HG03025 (cell line): ENCODE data around the gene LETM1.

Experiments used
- ATAC-seq: cut with Tn5 transposase; IDR thresholded peaks from one replicate; pipeline ENCODE4 v1.9.1; 2021; ENCODE audit warnings: mild to moderate bottlenecking, moderate library complexity; ENCODE audit not compliant: unreplicated experiment, low FRiP score

The LETM1 gene

DNA sequence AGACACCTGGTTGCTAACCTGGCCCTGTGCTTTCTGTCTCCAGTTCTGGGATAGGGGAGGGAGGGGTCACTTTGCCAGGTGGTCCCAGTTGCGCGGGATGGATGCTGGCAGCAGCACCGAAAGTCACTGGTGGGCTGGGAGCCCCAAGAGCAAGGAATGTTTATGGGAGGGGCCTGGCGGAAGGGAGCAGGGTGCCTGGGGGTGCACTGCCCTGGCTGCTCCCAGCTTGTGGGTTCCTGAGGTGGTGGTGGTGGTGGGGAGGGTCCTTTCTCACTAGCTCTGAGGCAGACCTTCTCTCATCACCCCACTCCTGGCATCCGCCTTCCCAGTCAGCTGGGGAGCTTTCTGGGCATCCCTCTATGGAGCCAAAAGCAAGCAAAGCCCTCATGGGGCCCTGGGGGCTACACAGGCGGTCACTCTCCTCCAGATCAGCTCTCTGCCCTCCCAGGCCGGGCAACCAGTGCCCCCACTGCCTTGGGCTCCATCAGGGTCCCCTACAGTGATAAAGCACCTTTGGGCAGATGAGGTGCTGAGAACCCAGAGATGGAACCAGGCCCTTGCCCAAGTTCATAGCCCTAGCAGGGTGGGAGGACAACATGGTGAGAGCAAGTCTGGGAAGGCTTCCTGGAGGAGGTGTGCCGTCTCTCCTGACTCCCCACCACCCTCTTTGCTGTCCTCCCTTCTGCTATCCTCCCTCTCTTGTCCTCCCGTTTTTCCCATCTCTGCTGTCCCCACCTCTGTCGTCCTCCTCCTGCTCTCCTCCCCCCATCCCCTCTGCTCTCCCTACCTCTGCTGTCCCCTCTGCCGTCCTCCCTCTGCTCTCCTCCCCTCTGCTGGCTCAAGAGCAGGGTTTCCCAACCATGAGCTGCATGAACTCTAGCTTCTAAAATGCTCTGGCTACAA, 46.9 kb downstream of the LETM1 start:
- no peak for ATAC-seq

DNA sequence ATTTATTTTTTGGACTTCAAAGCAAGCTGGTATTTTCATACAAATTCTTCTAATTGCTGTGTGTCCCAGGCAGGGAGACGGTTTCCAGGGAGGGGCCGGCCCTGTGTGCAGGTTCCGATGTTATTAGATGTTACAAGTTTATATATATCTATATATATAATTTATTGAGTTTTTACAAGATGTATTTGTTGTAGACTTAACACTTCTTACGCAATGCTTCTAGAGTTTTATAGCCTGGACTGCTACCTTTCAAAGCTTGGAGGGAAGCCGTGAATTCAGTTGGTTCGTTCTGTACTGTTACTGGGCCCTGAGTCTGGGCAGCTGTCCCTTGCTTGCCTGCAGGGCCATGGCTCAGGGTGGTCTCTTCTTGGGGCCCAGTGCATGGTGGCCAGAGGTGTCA, 47.6 kb downstream of the LETM1 start:
- ATAC-seq: no peak

DNA sequence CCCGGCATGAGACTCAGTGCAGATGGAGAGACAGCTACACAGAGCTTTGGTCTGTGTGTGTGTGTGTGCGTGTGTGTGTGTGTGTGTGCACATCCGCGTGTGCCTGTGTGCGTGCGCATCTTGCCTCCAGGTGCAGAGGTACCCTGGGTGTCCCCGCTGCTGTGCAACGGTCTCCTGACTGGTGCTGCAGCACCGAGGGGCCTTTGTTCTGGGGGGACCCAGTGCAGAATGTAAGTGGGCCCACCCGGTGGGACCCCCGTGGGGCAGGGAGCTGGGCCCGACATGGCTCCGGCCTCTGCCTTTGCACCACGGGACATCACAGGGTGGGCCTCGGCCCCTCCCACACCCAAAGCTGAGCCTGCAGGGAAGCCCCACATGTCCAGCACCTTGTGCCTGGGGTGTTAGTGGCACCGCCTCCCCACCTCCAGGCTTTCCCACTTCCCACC, 48.6 kb downstream of the LETM1 start:
- ATAC-seq: no peak

DNA sequence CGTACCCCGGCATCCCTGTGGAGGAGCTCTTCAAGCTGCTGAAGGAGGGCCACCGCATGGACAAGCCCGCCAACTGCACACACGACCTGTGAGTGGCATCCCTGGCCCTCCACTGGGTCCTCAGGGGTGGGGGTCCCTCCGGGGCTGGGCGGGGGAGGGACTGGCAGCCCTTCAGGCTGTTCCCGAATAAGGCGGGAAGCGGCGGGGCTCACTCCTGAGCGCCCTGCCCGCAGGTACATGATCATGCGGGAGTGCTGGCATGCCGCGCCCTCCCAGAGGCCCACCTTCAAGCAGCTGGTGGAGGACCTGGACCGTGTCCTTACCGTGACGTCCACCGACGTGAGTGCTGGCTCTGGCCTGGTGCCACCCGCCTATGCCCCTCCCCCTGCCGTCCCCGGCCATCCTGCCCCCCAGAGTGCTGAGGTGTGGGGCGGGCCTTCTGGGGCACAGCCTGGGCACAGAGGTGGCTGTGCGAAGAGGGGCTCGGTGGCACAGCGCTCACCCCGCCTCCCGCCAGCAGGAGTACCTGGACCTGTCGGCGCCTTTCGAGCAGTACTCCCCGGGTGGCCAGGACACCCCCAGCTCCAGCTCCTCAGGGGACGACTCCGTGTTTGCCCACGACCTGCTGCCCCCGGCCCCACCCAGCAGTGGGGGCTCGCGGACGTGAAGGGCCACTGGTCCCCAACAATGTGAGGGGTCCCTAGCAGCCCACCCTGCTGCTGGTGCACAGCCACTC, 49.2 kb downstream of the LETM1 start:
- ATAC-seq: no peak

DNA sequence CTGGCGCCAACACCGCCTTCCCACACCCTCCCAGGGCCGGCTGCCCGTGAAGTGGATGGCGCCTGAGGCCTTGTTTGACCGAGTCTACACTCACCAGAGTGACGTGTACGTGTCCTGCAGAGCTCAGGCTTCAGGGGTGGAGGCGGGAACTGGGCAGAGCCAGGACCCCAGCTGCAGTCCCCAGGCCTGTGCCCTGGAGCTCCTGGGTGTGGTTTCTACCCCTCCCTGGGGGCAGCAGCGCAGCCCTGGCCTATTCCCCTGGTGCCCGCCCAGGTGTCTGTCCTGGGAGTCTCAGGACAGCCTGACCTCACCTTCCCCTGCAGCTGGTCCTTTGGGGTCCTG, 49.8 kb downstream of the LETM1 start:
- ATAC-seq: no peak

DNA sequence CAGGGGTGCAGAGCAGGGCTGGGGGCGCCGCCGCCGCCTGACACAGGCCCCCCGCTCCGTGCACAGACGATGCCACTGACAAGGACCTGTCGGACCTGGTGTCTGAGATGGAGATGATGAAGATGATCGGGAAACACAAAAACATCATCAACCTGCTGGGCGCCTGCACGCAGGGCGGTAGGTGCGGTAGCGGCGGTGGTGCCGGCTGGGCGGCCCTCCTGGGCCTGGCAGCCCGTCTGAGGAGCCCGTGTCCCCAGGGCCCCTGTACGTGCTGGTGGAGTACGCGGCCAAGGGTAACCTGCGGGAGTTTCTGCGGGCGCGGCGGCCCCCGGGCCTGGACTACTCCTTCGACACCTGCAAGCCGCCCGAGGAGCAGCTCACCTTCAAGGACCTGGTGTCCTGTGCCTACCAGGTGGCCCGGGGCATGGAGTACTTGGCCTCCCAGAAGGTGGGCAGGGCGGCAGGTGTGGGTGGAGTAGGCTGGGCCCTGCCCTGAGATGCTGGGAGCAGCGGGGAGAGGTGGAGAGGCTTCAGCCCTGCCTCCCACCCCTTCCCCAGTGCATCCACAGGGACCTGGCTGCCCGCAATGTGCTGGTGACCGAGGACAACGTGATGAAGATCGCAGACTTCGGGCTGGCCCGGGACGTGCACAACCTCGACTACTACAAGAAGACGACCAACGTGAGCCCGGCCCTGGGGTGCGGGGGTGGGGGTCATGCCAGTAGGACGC, 50.3 kb downstream of the LETM1 start:
- no peak for ATAC-seq

DNA sequence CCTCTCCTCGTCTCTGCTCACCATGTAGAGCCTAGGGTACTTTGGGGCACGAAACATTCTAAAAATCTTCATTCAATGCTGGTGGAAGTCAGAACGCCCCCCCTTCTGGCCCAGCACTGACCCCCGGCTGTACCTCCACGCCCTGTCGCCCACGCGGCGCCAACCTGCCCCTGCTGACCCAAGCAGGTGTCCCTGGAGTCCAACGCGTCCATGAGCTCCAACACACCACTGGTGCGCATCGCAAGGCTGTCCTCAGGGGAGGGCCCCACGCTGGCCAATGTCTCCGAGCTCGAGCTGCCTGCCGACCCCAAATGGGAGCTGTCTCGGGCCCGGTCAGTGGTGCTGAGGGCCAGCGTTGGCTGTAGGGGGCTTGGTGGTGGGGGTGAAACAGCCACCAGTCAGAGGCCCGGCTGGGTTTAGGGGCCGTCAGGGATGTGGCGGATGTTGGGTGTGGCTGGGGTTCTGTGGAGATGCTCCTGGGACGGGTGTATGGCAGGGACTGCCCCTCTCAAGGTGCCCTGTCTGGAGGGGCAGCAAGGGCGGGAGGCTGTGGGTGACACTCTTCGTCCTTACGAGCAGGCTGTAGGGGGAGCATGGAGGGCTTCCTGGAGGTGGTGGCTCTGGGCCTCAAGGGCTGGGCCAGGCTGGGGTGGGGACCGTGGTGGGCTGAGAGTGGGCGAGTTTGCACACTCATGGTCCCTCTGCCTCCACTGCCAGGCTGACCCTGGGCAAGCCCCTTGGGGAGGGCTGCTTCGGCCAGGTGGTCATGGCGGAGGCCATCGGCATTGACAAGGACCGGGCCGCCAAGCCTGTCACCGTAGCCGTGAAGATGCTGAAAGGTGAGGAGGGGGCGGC, 51.1 kb downstream of the LETM1 start:
- no peak for ATAC-seq

DNA sequence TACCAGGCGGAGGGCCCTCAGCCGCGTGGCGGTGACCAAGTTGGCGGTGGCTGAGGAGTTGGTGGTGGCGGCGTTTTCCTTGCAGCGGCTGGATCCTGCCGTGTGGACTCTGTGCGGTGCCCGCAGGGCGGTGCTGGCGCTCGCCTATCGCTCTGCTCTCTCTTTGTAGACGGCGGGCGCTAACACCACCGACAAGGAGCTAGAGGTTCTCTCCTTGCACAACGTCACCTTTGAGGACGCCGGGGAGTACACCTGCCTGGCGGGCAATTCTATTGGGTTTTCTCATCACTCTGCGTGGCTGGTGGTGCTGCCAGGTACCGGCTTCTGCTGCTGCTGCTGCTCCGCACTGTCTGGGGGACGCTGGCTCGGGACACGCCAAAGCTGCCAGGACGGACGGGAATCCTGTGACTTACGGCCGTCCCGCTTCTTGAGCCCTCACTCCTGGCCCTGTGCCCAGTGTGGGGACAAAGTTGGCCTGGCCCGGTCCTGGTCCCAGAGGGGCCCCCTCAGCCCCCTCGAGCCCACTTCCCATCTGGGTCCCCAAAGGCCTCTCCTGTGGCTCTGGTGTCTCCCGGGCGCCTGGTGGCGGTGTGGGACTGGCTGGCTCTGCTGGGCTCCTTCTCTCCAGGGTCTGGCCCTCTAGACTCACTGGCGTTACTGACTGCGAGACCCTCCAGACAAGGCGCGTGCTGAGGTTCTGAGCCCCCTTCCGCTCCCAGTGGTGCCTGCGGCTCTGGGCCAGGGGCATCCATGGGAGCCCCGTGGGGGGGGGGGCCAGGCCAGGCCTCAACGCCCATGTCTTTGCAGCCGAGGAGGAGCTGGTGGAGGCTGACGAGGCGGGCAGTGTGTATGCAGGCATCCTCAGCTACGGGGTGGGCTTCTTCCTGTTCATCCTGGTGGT, 52.2 kb downstream of the LETM1 start:
- no peak for ATAC-seq

DNA sequence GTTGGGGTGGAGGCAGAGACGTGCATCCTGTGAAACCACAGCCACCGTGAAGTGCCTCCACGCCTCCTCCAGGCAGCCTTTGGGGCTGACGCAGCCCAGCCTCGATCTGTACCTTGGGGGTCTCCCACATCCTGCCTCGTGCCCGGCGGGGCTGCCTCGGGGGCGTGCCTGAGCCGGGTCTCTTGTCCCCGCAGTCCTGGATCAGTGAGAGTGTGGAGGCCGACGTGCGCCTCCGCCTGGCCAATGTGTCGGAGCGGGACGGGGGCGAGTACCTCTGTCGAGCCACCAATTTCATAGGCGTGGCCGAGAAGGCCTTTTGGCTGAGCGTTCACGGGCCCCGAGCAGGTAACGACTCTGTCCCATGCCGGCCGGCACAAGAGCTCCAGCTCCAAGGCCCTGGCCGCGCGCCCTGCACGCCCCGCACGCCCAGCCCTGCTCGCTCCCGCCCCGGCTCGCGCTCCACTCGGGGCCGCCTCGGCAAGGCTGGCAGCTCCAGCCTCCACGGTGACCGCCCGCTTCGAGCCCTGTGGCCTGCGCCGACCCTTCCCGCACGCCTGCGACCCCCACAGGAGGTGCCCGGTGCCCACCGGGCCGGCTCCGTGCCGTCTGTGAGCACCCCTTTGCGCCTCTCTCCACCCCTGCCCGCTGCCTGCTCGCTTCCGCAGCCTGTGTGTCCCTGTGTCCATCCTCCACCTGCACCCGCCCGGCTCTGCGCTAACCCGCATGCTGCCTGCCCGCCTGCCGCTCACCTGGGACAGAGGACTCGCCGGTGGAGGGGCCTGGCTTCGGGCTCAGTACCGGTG, 53.0 kb downstream of the LETM1 start:
- no peak for ATAC-seq

DNA sequence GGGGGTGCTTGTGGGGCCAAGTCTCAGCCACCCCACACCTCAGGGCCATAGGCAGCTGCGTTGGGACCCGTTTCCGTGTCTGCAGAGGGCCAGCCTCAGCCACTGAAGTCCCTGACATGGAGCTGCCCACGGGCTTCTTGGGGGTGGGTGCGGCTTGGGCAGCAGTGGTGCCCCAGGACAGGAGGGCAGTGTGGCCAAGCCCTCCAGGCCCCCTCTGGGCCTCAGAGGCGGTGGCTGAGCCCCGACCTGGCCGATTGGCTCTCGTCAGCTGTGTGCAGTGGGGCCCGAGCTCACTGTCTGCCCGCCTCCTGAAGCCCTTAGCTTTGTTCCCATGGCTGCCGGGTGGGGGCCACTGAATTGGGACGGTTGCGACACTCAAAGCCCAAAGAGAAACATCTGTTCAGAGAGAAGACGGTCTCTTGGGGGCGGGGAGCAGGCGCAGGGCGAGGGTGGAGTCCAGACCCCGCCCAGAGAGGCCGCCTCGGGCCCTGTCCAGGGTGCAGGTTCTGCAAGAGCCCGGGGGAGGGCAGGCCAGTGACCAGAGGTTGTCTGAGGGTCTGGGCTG, 53.7 kb downstream of the LETM1 start:
- ATAC-seq: no peak

DNA sequence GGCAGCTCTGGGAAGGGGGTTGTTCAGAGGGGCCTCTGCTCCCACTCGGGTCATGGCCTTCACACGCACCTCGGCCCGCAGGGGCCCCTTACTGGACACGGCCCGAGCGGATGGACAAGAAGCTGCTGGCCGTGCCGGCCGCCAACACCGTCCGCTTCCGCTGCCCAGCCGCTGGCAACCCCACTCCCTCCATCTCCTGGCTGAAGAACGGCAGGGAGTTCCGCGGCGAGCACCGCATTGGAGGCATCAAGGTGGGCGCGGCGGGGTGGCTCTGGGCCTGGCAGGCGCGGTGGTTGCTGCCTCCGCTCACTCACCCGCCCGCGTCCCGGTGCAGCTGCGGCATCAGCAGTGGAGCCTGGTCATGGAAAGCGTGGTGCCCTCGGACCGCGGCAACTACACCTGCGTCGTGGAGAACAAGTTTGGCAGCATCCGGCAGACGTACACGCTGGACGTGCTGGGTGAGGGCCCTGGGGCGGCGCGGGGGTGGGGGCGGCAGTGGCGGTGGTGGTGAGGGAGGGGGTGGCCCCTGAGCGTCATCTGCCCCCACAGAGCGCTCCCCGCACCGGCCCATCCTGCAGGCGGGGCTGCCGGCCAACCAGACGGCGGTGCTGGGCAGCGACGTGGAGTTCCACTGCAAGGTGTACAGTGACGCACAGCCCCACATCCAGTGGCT, 54.5 kb downstream of the LETM1 start:
- ATAC-seq: no peak

DNA sequence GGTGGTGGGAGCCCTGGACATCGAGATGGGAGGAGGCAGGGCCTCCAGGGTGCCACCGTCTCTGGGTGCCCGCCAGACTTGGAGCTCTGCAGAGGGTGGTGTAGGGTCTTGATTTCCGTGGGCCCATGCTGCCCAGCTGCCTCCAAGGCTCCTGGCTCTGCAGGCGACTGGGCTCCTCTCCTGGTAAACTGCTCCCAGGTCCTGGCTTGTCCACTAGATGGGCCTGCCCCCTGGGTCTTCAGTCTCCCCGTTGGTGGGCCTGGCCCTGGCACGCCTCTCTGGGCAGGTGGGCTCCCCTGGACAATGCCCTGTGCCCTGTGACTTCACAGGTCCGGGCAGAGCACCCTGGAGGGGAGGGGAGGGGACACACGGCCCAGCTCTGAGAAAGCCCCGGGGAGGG, 55.2 kb downstream of the LETM1 start:
- ATAC-seq: no peak

DNA sequence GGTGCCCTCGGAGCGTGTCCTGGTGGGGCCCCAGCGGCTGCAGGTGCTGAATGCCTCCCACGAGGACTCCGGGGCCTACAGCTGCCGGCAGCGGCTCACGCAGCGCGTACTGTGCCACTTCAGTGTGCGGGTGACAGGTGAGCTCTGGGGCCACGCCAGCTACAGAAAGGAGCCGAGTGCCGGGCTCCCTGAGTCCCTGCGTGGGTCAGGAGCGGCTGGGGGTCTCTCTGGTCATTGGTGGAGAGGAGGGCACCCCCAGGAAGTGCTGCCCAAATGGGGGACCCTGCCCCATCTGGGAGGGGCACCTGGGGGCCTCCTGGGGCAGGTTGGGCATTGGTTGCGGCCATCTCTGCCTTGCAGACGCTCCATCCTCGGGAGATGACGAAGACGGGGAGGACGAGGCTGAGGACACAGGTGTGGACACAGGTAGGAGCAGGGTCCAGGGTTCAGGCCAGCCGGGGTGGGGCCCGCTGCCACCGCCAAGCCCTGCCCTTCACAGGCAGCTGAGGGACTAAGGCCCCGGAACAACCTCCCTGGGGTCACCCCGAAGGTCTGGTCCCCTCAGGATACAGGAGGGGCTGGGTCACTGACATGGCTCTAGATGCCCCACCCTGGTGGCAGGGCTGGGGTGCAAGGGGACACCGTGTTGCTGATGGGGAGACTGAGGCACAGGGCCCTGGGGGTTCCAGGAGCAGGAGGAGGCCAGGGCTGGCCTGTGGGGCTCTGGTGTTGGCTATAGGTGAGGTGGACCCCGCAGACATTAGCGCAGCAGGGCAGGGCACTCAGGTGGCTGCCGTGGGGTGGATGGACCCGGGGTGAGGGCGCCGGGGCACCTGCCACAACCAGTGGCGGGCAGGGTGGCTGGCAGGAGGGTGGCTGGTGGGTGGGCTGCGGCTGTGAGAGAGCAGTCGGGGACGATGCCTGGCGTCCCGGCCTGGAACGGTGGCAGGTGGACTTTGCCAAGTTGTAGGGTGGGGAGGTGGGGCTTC, 56.3 kb downstream of the LETM1 start:
- ATAC-seq: no peak

DNA sequence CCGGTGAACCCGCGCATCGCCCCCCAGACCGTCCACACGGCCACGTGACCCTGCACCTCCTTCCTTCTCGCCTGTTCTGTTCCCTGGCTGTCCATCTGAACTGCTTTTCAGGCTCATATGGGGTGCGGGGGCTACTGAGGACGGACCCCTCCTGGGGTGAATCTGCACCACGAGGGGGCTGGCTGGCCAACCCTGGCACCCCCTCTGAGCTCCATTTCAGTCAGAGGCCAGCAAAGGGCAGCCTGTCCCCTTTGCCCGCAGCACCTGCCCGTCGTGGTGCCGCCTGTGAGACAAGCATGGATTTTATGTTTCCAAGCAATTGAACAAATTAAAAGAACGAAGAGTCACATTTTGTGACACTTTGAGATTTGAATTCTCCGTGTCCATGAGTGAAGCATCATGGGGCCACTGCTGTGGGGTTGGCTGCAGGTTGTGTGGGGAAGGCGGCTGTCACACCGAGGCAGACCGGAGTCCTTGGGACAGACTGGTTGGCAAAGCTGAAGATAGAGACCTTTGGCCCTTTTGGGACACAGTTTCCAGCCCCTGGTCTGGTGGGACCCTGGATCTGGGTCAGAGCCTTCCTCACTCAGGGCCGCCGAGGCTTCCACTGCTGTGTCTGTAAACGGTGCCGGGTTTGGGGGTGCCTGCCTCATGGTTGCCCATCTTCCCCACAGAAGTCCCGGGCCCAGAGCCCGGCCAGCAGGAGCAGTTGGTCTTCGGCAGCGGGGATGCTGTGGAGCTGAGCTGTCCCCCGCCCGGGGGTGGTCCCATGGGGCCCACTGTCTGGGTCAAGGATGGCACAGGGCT, 57.2 kb downstream of the LETM1 start:
- no peak for ATAC-seq

DNA sequence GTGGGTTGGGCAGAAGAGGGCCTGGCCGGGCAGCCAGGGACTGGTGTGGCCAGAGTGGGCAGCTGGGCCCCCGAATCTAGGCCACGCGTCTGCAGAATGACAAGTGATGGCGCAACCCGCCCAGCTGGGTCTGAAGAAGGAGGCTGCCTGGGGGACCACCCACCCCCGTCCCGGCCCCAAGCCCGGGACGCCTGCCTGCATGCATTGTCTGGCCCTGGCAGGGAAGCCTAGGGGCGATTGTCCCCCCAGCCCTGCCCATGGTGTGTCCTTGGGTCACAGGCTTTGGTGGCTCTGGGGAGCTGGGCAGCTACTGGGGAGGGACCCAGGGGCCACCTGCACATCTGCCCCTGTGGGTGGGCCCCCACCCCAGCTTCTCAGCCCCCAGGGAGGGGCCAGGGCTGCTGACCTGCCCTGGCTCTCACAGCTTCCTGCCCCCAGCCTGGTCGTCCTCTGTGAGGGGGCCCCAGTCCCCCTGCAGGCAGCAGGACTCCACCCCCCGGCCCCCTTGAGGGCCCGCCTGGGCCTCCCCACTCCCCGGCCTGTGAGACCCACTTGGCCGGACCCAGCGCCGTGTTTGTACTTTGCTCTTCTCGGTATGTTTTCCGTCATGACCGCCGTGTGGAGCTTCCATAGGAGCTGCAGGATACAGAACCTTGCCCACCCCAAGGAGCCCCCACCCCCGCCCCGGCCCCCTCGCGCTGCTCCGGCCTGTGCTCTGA, 57.9 kb downstream of the LETM1 start:
- ATAC-seq: no peak
